ENCODE data around the gene NFYC. TPM values are rescaled to one million over a fixed set of nuclear protein-coding genes. Genes with fewer than 3 reads are reported as not detected.

Gene NFYC
- total RNA-seq, 4 donors from 2014 or later = 29.8 to 44.6 (median 32.4) TPM

DNA sequence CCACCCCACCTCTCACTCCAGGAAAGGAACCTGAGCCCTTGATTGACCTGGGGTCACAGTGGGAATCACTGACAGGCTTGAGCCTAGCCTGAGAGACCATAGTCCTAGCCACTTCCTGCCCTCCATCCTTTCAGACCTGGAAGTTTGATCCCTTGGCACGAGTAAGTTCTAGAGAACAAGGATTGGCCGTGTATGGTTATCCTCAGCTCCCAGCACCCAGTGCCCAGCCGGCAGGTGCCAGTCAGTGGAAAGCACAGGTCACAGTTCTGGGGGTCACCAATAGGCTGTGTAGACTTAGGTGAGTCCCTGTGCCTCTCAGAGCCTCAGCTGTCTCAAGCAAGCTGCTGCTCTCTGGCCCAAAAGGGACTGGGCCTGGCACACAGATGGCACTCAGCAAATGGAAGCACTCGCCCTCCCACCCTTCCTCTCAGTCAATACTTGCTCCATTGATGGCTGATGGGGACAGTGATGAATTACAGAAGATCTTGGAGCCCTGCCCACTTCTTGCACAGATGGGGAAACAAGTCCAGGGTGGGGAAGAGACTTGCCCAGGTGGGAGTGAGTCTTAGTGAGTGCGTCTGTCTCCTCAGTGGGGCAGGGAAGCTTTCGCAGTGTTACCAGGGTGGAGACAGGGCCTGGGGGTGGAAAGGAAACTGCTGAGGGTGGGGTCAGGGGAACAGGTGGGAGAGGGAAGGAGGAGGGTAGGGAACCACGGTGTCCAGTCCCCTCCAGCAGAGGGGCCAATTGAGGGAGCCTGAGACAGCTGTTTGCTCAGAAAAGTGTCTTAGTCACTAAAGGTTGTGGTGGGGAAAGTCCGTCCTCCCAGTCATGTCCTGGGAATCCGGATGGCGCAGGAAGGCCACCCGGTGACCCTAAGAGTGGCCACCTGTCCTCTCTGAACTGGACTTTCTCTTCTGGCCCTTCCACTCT is 89.4 kb downstream of the NFYC start:
- no peak for ATAC-seq (ENCODE audit: low FRiP score)
- TF ChIP-seq, protein P1, sequence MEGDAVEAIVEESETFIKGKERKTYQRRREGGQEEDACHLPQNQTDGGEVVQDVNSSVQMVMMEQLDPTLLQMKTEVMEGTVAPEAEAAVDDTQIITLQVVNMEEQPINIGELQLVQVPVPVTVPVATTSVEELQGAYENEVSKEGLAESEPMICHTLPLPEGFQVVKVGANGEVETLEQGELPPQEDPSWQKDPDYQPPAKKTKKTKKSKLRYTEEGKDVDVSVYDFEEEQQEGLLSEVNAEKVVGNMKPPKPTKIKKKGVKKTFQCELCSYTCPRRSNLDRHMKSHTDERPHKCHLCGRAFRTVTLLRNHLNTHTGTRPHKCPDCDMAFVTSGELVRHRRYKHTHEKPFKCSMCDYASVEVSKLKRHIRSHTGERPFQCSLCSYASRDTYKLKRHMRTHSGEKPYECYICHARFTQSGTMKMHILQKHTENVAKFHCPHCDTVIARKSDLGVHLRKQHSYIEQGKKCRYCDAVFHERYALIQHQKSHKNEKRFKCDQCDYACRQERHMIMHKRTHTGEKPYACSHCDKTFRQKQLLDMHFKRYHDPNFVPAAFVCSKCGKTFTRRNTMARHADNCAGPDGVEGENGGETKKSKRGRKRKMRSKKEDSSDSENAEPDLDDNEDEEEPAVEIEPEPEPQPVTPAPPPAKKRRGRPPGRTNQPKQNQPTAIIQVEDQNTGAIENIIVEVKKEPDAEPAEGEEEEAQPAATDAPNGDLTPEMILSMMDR (IDR thresholded peaks at IDR 0.05) = no peak
- no peak for DNase-seq (ENCODE audit: low spot score)

DNA sequence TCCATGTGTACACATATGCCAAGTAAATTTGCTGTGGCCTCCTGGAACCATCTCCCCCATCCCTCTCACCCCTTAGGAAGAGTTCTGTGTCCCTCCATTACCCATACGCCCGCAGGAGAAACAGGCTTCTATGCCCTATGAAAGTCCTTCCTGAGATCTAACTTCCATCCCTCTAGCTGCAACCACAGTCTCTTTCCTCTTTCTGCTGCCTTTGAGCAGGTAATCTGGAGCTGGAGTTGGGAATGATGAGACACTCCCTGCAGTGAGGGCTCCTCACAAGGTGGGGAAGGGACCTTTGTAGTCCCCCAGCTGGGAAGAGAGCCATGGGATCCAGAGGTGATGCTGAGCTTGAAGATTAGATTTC is 90.1 kb downstream of the NFYC start:
- TF ChIP-seq, protein P1 (IDR thresholded peaks at IDR 0.05) = no peak
- DNase-seq (ENCODE audit: low spot score) = no peak
- ATAC-seq (ENCODE audit: low FRiP score) = no peak

DNA sequence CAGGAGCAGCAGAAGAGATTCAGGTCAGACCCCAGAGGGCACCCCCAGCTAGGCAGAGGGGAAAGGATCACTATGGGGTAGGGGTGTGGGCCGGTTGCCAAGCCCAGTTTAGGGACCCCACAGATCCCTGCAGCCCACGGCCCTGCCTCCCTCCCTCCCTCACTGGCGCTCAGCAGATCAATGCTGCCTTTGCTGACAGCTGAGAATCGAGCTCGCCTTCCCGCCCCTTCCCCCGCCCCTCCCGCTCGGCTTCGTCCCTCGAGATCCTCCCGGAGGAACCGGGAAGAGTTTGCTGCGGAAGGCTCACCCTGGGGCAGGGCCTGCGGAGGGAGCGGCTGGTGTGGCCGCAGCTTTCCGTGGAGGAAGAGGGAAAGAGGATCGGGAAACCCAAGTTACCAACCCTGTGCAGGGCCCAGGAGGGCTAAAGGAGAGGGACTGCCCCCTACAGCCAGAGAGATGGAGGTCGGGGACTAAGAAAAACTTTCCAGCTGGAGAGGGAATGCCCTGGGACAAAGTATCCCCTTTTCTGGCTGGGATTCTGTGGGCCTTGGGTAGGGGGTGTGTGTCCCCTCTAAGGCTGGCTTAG is 91.0 kb downstream of the NFYC start:
- TF ChIP-seq, protein P1 (IDR thresholded peaks at IDR 0.05) = no peak
- DNase-seq (ENCODE audit: low spot score) (no peak), ATAC-seq (ENCODE audit: low FRiP score) (no peak)

DNA sequence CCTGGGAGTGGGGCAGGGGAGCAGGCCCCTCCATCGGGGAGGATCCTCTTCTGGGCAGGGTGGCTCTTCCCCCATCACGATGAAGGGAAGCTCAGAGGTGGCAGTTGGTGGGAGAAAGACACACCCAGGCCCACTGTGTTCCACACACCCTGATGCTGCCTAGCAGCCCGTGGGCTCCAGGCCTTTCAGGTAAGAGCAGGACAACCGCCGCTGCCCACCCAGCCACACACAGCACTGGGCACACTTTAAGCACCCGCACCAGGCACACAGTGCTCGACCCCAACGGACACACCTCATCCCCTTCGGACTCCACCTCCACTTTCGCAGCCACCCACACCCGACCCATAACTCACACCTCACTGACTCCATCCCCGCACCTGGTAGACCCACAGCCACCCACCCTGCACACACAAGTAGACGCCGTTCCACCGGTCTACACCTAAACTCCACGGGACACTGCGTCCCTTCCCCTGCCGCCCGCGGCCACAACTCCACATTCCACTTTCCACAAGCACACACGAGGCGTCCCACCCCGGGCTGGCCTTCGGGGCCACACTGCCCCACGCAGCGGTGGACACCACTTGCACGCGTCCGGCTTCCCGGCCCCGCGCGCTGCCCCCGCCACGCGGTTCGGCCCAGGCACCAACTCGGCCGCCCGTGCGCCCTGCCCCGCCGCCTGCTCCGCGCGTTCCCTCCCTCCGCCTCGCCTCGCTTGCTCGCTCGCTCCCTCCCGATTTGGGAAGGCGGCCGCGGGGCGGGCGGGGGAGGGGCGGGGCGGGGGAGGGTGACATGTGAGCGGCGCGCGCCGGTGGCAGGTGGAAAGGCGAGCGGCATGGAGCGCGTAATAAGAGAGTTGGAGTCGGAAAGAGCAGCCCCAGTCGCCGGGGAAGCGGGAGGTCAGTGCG is 91.7 kb downstream of the NFYC start, which contains the start of gene KCNQ4:
KCNQ4 (plus strand) TSS at position 787 of the 905 bp plus-strand sequence. CDS start 307 bp downstream, outside the sequence.
- ATAC-seq (ENCODE audit: low FRiP score) = peak; percentile 15
- no peak for DNase-seq (ENCODE audit: low spot score)
- TF ChIP-seq, protein P1 (IDR thresholded peaks at IDR 0.05) = no peak

DNA sequence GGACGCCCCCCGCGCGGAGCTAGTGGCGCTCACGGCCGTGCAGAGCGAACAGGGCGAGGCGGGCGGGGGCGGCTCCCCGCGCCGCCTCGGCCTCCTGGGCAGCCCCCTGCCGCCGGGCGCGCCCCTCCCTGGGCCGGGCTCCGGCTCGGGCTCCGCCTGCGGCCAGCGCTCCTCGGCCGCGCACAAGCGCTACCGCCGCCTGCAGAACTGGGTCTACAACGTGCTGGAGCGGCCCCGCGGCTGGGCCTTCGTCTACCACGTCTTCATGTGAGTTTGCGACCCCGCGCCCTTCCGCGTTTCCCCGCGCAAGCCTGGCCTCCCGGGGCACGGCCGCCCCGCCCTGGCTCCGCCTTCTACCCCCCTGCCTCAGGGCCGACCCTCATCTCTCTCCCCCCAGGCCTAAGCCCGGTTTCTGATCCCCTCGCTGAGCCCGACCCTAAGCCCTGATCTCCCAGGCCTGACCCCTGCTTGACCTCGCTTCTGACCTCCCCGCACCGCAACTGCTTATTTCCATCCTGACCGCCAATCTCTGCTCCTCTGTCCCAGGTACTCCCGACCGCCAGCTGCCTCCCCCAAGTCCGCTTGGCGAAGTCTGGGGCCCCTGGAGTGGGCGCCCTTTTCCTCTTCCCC is 92.8 kb downstream of the NFYC start:
- ATAC-seq (ENCODE audit: low FRiP score) (peak; percentile 52), DNase-seq (ENCODE audit: low spot score) (no peak)
- TF ChIP-seq, protein P1 (IDR thresholded peaks at IDR 0.05) = no peak

DNA sequence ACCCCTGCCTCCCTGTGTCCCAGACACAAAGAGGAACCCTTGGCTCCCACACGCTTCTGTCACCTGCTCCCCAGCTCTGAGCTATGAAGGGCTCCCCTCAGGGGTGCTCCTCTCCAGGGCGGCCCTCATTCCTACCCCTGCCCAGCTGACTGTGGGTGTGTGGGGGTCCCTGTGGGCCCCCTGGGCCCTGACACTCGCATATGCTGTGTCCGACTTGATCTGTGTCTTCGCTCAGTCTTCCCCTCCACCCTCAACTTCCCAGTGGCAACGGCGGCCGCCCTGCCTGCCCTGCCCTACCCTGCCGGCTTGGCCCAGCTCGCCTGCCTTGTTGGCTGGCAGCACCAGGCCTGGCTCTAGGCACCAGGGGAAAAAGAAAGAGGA is 93.3 kb downstream of the NFYC start:
- ATAC-seq (ENCODE audit: low FRiP score) = no peak
- no peak for DNase-seq (ENCODE audit: low spot score)
- TF ChIP-seq, protein P1 (IDR thresholded peaks at IDR 0.05) = no peak
